Erythroblast (primary cell): ENCODE measurements around the gene OR10H5.
"Not testable (repeated sequence)": the region's sequence is repeated elsewhere in the genome, so short reads cannot be mapped to it uniquely, and the experiment has no call there.

Source experiments
- GATA1 ChIP-seq: IDR thresholded peaks from 2 replicates; pipeline ENCODE4 v1.6.1; 2011; ENCODE audit warnings: low read depth, mild to moderate bottlenecking, control low read depth, low read length, moderate library complexity
- POLR2A ChIP-seq: IDR thresholded peaks from 2 replicates; pipeline ENCODE4 v1.6.1; 2011; ENCODE audit warnings: mild to moderate bottlenecking, low read length

GRCh38 chr19:15843894-15844222 is 56.4 kb downstream of the OR10H5 start:
- not testable (repeated sequence) for TF ChIP-seq POLR2A, GATA1
